ENCODE data around the gene DLG2.

Gene DLG2

DNA sequence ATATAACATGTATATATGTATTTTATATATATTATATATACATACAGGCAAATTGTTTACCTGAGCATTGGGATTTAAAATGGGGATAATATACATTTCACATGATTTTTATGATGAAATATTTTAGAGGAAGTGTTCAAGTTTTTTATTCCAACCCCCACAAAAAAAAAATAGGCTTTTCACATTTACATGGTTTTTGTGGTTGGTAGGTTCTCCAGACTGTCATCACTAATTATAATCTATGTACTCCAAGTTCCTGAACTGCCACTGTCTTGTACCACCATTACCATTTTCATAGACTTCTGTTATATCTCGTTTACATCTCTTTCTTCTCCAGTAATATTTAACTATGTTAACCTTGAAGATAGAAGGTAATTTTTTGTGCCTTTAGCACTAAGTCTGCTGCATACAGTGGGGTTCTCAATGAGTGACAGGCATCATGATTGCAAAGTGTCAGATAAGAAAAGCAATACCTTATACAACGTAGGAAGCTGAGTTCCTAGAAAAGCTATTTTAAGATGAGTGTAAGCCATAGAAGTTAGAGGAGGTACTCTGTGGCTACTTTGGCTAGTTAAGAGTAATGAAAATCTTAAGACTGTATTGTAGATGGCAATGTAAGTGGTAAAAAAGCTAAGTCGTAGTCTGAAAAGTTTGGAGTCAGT is 25.8 kb upstream of the DLG2 start:
- H3K4me2 ChIP-seq (ENCODE audit: low read length) = no peak overlapping the region
- H3K4me1 ChIP-seq (ENCODE audit: insufficient read depth, low read length, severe bottlenecking) = peaks cover 18% of the 10 kb centered on the region
- no peak overlapping the region for H3K4me3 ChIP-seq (ENCODE audit: low read depth, low read length, poor library complexity, severe bottlenecking)
- H3K9me3 ChIP-seq (ENCODE audit: low read length) = no peaks in the 10 kb centered on the region
- no peak for TF ChIP-seq EZH2 (IDR thresholded peaks at IDR 0.05; ENCODE audit: borderline replicate concordance, low read length)
- peaks cover 63% of the 10 kb centered on the region for H3K36me3 ChIP-seq (ENCODE audit: insufficient read depth, low read length)
- peaks cover 8% of the 10 kb centered on the region; the same call in 1 of the 2 replicates for H3K79me2 ChIP-seq (ENCODE audit: insufficient read depth, low read length)
- no peaks in the 10 kb centered on the region for H4K20me1 ChIP-seq (ENCODE audit: insufficient read depth, low read length)
- H3K9me2 ChIP-seq (ENCODE audit: low read depth, low read length) = no peaks in the 10 kb centered on the region
- H3K9ac ChIP-seq (ENCODE audit: low read length) = no peak overlapping the region
- no peak overlapping the region for H3K27ac ChIP-seq (ENCODE audit: low read depth, low read length, poor library complexity, severe bottlenecking)
- no peak overlapping the region for H2AFZ ChIP-seq (ENCODE audit: low read length)
- H3K27me3 ChIP-seq (ENCODE audit: insufficient read depth, low read length) = no peaks in the 10 kb centered on the region
- H3F3A ChIP-seq (ENCODE audit: insufficient read depth, low read length) = peaks cover 3% of the 10 kb centered on the region; the same call in 1 of the 2 replicates

DNA sequence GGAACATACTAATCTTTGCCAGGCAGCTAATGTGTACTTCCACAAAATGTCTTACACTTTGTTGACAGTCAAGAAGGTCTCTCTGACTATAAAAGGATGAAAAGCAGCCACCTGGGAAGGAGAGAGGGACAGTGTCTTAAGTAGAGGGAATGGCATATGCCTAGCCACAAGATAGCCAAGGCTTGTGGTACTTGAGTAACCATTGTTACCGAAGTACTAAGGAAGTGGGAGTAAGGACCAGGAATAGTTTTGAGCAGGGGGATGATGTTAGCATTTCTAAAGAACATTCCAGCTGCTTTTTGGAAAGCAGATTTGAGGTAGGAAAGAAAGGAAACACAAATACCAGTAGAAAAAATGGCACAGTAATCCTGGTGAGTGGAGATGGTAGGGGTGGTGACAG is 24.0 kb upstream of the DLG2 start:
- H3F3A ChIP-seq (ENCODE audit: insufficient read depth, low read length) = 0 out of 2 replicates have a peak, but pooled peaks cover 3% of the 10 kb centered on the region
- H3K4me1 ChIP-seq (ENCODE audit: insufficient read depth, low read length, severe bottlenecking) = peaks cover 26% of the 10 kb centered on the region
- H4K20me1 ChIP-seq (ENCODE audit: insufficient read depth, low read length) = no peaks in the 10 kb centered on the region
- no peak overlapping the region for H3K27ac ChIP-seq (ENCODE audit: low read depth, low read length, poor library complexity, severe bottlenecking)
- no peak overlapping the region for H2AFZ ChIP-seq (ENCODE audit: low read length)
- H3K4me2 ChIP-seq (ENCODE audit: low read length) = no peak overlapping the region
- H3K9me3 ChIP-seq (ENCODE audit: low read length) = no peaks in the 10 kb centered on the region
- TF ChIP-seq CTCF (IDR thresholded peaks at IDR 0.05; ENCODE audit: low read length) (no peak), EZH2 (IDR thresholded peaks at IDR 0.05; ENCODE audit: borderline replicate concordance, low read length) (no peak)
- H3K9ac ChIP-seq (ENCODE audit: low read length) = no peak overlapping the region
- H3K27me3 ChIP-seq (ENCODE audit: insufficient read depth, low read length) = no peaks in the 10 kb centered on the region
- no peaks in the 10 kb centered on the region for H3K9me2 ChIP-seq (ENCODE audit: low read depth, low read length)
- H3K4me3 ChIP-seq (ENCODE audit: low read depth, low read length, poor library complexity, severe bottlenecking) = no peak overlapping the region
- H3K79me2 ChIP-seq (ENCODE audit: insufficient read depth, low read length) = peaks cover 7% of the 10 kb centered on the region; the same call in 1 of the 2 replicates
- peaks cover 45% of the 10 kb centered on the region for H3K36me3 ChIP-seq (ENCODE audit: insufficient read depth, low read length)

GRCh38 chr11:85647604-85648299 is 20.6 kb upstream of the DLG2 start, which contains the start of gene TMEM126A:
Gene TMEM126A, plus strand, starts transcription at chr11:85647967. Its CDS starts 2,289 bp downstream, at chr11:85650256.
- peak within 1 kb of the TSS; percentile 57 for H3K27ac ChIP-seq (ENCODE audit: low read depth, low read length, poor library complexity, severe bottlenecking)
- H3K4me2 ChIP-seq (ENCODE audit: low read length) = peak within 1 kb of the TSS; percentile 89
- peak within 1 kb of the TSS; percentile 50; the same call in 1 of the 2 replicates for H2AFZ ChIP-seq (ENCODE audit: low read length)
- H4K20me1 ChIP-seq (ENCODE audit: insufficient read depth, low read length) = no peaks in the 10 kb centered on the region
- TF ChIP-seq CTCF (IDR thresholded peaks at IDR 0.05; ENCODE audit: low read length) (no peak), EZH2 (IDR thresholded peaks at IDR 0.05; ENCODE audit: borderline replicate concordance, low read length) (no peak)
- H3K9ac ChIP-seq (ENCODE audit: low read length) = peak within 1 kb of the TSS; percentile 79
- peaks cover 15% of the 10 kb centered on the region; the same call in 1 of the 2 replicates for H3K36me3 ChIP-seq (ENCODE audit: insufficient read depth, low read length)
- no peaks in the 10 kb centered on the region for H3K9me3 ChIP-seq (ENCODE audit: low read length)
- H3K27me3 ChIP-seq (ENCODE audit: insufficient read depth, low read length) = no peaks in the 10 kb centered on the region
- peaks cover 7% of the 10 kb centered on the region; the same call in 1 of the 2 replicates for H3K79me2 ChIP-seq (ENCODE audit: insufficient read depth, low read length)
- H3K4me1 ChIP-seq (ENCODE audit: insufficient read depth, low read length, severe bottlenecking) = peaks cover 26% of the 10 kb centered on the region
- H3K9me2 ChIP-seq (ENCODE audit: low read depth, low read length) = no peaks in the 10 kb centered on the region
- 0 out of 2 replicates have a peak, but pooled peaks cover 3% of the 10 kb centered on the region for H3F3A ChIP-seq (ENCODE audit: insufficient read depth, low read length)
- H3K4me3 ChIP-seq (ENCODE audit: low read depth, low read length, poor library complexity, severe bottlenecking) = peak within 1 kb of the TSS; percentile 78

Measured in OCI-LY1 (cell line).